K562 (cell line): ENCODE data around the gene PHF21A. TPM values are rescaled to one million over a fixed set of nuclear protein-coding genes. Genes with fewer than 3 reads are reported as not detected.

ENCODE experiments used
- EGR1 ChIP-seq: fragments of 450-650 bp; conservative IDR thresholded peaks from 2 replicates; pipeline ENCODE4 v1.6.1; 2017; ENCODE audit warnings: mild to moderate bottlenecking
- ETV1 ChIP-seq: fragments of 450-650 bp; conservative IDR thresholded peaks from 2 replicates; pipeline ENCODE4 v1.6.1; 2016; ENCODE audit warnings: missing genetic modification characterization, control low read depth, low read depth, missing compliant biosample characterization
- FOXJ3 ChIP-seq: sonication (generic); formaldehyde crosslinking; IDR thresholded peaks from 2 replicates; pipeline ENCODE4 v1.4.0; 2020; ENCODE audit warnings: mild to moderate bottlenecking, missing genetic modification reagents
- GATAD2B ChIP-seq: fragments of 450-650 bp; IDR thresholded peaks from 2 replicates; pipeline ENCODE4 v1.6.1; 2017; ENCODE audit warnings: mild to moderate bottlenecking, borderline replicate concordance
- MTA1 ChIP-seq: fragments of 450-650 bp; IDR thresholded peaks from 2 replicates; pipeline ENCODE4 v1.6.1; 2017; ENCODE audit warnings: borderline replicate concordance
- NELFE ChIP-seq: IDR thresholded peaks from 2 replicates; pipeline ENCODE4 v1.6.1; 2011; ENCODE audit warnings: mild to moderate bottlenecking; ENCODE audit not compliant: insufficient read depth, insufficient read length
- NRF1 ChIP-seq, 2 experiments: fragments of 450-650 bp; IDR thresholded peaks in 1 of 2; conservative IDR thresholded peaks in 1 of 2; 2 replicates each; pipeline ENCODE4 v1.6.1; 2014; ENCODE audit warnings: mild to moderate bottlenecking in 2 of 2
- RBM25 ChIP-seq: fragments of 200-400 bp; formaldehyde crosslinking; IDR thresholded peaks from 2 replicates; pipeline ENCODE4 v1.6.1; 2018; ENCODE audit warnings: low read length, low read depth, moderate library complexity; ENCODE audit not compliant: severe bottlenecking
- SMC3 ChIP-seq: conservative IDR thresholded peaks from 2 replicates; pipeline ENCODE4 v1.6.1; 2011; ENCODE audit warnings: low read depth, low read length, improper control_type of control experiment; ENCODE audit not compliant: insufficient read depth
- SNIP1 ChIP-seq: fragments of 450-650 bp; IDR thresholded peaks from 2 replicates; pipeline ENCODE4 v1.7.1; 2017; ENCODE audit warnings: low read depth, mild to moderate bottlenecking
- YBX1 ChIP-seq: fragments of 450-650 bp; IDR thresholded peaks from 2 replicates; pipeline ENCODE4 v1.7.1; 2016; ENCODE audit warnings: mild to moderate bottlenecking
- ZEB2 ChIP-seq: fragments of 450-650 bp; IDR thresholded peaks from 2 replicates; pipeline ENCODE4 v1.6.1; 2016
- polyA plus RNA-seq, 8 experiments: library from polyadenylated mRNA; depleted of rRNA in 4 of 8; stranded (reverse) in 5 of 8; unstranded in 3 of 8; fragments of >200 nt; fragmentation: Nextera tagmentation in 2 of 8; fragmentation: Illumina TruSeq in 1 of 8; extraction: Ambion mirVana in 2 of 8; extraction: Trizol in 1 of 8; gene quantifications; 2 replicates each; pipeline versions ENCODE4 v1.2.1 to v1.2.3, GENCODE V29; 2011 to 2014; ENCODE audit warnings: inconsistent platforms in 1 of 8, missing spikeins in 1 of 8
- total RNA-seq, 7 experiments: library from RNA; depleted of rRNA in 6 of 7; stranded (reverse); fragments of >200 nt in 6 of 7; fragmentation: Illumina TruSeq in 2 of 7; extraction: Trizol in 2 of 7; gene quantifications; 2 replicates each; pipeline versions ENCODE4 v1.2.1 to v1.2.3, GENCODE V29; 2011 to 2021; ENCODE audit warnings: low replicate concordance in 1 of 7
- TF ChIP-seq, protein P1 (sequence below): IDR thresholded peaks from 2 replicates; pipeline ENCODE4 v1.6.1; 2016; ENCODE audit warnings: missing genetic modification characterization, missing compliant biosample characterization
- TF ChIP-seq, protein P2 (sequence below): sonication (generic); formaldehyde crosslinking; IDR thresholded peaks from 2 replicates; pipeline ENCODE4 v1.5.0; 2020; ENCODE audit warnings: missing genetic modification reagents
- TF ChIP-seq, protein P3 (sequence below): fragments of 250-450 bp; sonication (Bioruptor Pico); IDR thresholded peaks from 2 replicates; pipeline ENCODE4 v1.4.0; 2020
- TF ChIP-seq, protein P4 (sequence below), 2 experiments: fragments of 450-650 bp in 1 of 2; sonication (generic) in 1 of 2; formaldehyde crosslinking in 1 of 2; IDR thresholded peaks; 2 replicates each; pipeline versions ENCODE4 v1.7.1 to v1.9.0; 2016 to 2022; ENCODE audit warnings: inconsistent platforms in 1 of 2, mild to moderate bottlenecking in 1 of 2, missing genetic modification reagents in 1 of 2

The PHF21A gene
- total and polyA plus RNA-seq, 9 of the 15 experiments (the other 6 are each of a cell fraction or from before 2014, with no cell fraction given), result 1.5 to 32.4 (median 10.7) TPM

DNA sequence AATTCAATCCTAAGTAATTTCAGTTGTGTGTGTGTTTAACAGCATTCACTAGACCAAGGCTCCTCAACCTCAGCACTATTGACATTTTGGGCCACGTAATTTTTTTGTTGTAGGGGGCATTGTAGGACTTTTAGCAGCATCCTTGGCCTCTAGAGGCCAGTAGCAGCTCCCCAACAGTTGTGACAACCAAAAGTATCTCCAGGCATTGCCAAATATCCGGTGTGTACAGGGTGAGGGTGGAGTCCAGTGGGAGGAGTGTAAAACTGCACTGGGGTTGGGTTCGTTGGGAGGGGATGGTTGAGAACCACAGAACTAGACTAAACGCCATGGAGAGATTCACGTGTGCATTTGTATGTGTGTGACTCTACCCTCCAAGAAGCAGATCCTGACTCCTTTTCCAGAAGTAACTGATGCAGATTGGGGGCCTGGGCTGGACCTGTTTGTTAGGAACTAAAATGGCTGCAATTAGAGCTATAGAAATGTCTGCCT, 5.9 kb upstream of the PHF21A start (continued):
- peak; percentile 74 for TF ChIP-seq RBM25
- TF ChIP-seq EGR1, result 0 out of 2 replicates have a peak, but pooled peaks have one; percentile 4
- TF ChIP-seq, protein P1, sequence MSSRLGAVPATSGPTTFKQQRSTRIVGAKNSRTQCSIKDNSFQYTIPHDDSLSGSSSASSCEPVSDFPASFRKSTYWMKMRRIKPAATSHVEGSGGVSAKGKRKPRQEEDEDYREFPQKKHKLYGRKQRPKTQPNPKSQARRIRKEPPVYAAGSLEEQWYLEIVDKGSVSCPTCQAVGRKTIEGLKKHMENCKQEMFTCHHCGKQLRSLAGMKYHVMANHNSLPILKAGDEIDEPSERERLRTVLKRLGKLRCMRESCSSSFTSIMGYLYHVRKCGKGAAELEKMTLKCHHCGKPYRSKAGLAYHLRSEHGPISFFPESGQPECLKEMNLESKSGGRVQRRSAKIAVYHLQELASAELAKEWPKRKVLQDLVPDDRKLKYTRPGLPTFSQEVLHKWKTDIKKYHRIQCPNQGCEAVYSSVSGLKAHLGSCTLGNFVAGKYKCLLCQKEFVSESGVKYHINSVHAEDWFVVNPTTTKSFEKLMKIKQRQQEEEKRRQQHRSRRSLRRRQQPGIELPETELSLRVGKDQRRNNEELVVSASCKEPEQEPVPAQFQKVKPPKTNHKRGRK, result no peak
- TF ChIP-seq SNIP1, result 0 out of 2 replicates have a peak, but pooled peaks have one; percentile 7
- TF ChIP-seq, protein P2, sequence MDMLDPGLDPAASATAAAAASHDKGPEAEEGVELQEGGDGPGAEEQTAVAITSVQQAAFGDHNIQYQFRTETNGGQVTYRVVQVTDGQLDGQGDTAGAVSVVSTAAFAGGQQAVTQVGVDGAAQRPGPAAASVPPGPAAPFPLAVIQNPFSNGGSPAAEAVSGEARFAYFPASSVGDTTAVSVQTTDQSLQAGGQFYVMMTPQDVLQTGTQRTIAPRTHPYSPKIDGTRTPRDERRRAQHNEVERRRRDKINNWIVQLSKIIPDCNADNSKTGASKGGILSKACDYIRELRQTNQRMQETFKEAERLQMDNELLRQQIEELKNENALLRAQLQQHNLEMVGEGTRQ, result no peak
- TF ChIP-seq, protein P3, sequence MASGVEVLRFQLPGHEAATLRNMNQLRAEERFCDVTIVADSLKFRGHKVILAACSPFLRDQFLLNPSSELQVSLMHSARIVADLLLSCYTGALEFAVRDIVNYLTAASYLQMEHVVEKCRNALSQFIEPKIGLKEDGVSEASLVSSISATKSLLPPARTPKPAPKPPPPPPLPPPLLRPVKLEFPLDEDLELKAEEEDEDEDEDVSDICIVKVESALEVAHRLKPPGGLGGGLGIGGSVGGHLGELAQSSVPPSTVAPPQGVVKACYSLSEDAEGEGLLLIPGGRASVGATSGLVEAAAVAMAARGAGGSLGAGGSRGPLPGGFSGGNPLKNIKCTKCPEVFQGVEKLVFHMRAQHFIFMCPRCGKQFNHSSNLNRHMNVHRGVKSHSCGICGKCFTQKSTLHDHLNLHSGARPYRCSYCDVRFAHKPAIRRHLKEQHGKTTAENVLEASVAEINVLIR, result no peak
- peak; percentile 86 for TF ChIP-seq FOXJ3 (CRISPR knock-in tag)
- TF ChIP-seq ETV1 (tag), result peak; percentile 99
- 0 out of 2 replicates have a peak, but pooled peaks have one; percentile 6 for TF ChIP-seq SMC3
- TF ChIP-seq, protein P4, sequence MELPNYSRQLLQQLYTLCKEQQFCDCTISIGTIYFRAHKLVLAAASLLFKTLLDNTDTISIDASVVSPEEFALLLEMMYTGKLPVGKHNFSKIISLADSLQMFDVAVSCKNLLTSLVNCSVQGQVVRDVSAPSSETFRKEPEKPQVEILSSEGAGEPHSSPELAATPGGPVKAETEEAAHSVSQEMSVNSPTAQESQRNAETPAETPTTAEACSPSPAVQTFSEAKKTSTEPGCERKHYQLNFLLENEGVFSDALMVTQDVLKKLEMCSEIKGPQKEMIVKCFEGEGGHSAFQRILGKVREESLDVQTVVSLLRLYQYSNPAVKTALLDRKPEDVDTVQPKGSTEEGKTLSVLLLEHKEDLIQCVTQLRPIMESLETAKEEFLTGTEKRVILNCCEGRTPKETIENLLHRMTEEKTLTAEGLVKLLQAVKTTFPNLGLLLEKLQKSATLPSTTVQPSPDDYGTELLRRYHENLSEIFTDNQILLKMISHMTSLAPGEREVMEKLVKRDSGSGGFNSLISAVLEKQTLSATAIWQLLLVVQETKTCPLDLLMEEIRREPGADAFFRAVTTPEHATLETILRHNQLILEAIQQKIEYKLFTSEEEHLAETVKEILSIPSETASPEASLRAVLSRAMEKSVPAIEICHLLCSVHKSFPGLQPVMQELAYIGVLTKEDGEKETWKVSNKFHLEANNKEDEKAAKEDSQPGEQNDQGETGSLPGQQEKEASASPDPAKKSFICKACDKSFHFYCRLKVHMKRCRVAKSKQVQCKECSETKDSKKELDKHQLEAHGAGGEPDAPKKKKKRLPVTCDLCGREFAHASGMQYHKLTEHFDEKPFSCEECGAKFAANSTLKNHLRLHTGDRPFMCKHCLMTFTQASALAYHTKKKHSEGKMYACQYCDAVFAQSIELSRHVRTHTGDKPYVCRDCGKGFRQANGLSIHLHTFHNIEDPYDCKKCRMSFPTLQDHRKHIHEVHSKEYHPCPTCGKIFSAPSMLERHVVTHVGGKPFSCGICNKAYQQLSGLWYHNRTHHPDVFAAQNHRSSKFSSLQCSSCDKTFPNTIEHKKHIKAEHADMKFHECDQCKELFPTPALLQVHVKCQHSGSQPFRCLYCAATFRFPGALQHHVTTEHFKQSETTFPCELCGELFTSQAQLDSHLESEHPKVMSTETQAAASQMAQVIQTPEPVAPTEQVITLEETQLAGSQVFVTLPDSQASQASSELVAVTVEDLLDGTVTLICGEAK (IDR thresholded peaks at IDR 0.05), result peak; percentile 64; the same call in 1 of the 2 replicates
- TF ChIP-seq, protein P4 (CRISPR knock-in tag; IDR thresholded peaks at IDR 0.05), result no peak
- no peak; a peak in 1 of 4 replicates for TF ChIP-seq NRF1 (conservative IDR thresholded peaks at IDR 0.05 in 1 of 2, IDR thresholded peaks at IDR 0.05 in 1 of 2)
- TF ChIP-seq MTA1, result peak; percentile 57; the same call in 1 of the 2 replicates
- TF ChIP-seq NELFE, result no peak
- peak; percentile 70; the same call in 1 of the 2 replicates for TF ChIP-seq ZEB2
- TF ChIP-seq GATAD2B, result peak; percentile 61; the same call in 1 of the 2 replicates
- no peak for TF ChIP-seq YBX1
